DMS153 (cell line): ENCODE data around the gene NDRG3.
"Not testable (repeated sequence)": the region's sequence is repeated elsewhere in the genome, so short reads cannot be mapped to it uniquely, and the experiment has no call there.

Experiments
- DNase-seq: peaks from one replicate; lab custom pipeline; 2025; lab: John Stamatoyannopoulos, UW

Gene NDRG3

DNA sequence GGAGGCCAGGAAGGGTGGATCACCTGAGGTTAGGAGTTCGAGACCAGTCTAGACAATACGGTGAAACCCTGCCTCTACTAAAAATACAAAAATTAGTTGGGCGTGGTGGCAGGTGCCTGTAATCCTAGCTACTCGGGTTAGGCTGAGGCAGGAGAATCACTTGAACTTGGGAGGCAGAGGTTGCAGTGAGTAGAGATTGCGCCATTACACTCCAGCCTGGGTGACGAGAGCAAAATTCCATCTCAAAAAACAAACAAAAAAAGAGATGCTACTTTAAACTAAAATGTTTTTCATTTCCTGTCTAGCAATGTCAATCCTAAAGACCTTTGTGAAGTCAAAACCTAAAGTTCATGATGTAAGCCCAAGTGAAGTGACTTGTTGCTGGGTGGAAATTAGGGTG is 14.8 kb upstream of the NDRG3 start:
- DNase-seq, result no peak

DNA sequence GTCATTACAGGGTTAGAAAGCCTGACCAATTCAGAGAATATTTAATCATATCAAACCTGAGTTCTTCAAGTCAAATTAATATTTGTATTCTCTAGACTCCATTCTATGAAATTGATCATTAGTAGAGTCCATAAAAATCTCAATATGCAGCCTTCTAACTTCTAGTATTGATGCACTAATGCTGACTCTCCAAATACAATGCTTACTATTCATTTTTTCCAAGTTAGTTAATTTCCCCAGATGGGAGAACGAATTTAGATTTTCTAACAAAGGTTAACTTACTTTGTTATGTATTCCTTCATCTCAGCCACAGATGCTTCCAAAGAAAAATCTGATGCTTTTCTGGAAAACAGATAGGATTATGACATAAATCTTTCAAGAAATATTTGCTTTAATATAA is 12.4 kb upstream of the NDRG3 start:
- no peak for DNase-seq

DNA sequence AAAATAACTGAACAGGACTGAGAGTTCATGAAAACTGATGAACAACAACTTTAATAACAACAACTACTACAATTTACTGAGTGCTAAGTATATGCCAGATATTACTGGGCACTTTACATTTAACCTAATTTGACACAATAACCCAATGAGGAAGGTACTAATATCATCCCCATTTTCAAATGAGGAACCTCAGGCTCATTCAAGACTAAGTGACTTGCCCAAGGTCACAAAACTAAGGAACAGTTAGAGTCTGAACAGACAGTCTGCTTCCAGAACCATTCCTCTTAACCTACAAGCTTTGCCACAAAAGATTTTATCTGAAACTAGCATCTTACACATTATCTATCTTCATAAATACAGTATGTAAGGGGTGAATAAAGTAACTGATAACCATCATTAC is 10.6 kb upstream of the NDRG3 start:
- no peak for DNase-seq

DNA sequence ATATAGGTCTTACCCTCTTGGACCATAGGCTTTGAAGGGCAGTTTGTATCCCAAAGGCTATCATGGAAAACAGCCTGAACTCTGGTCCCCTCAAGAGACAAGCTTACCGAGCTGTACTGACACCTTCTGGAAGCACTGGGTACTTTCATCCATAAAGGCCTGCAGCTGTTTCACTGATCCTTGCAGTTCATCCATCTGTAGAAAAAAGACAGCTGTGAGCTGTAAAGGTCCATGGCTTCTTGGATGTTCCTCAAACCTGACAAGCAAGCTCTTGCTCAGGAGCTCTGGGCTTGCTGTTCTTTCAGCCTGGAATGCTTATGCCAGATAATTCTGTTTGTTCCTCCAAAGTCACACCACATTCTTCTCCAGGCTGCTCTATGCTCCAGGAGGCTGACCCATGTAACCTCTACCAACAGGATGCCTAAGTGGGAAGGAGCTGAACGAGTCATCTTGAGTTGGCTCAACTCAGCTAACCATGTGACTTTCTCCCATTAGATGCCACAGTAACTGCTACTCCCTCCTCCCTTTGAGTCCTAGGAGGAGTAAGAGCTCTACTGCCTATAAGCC is 8.8 kb upstream of the NDRG3 start:
- DNase-seq, result peak; percentile 29

DNA sequence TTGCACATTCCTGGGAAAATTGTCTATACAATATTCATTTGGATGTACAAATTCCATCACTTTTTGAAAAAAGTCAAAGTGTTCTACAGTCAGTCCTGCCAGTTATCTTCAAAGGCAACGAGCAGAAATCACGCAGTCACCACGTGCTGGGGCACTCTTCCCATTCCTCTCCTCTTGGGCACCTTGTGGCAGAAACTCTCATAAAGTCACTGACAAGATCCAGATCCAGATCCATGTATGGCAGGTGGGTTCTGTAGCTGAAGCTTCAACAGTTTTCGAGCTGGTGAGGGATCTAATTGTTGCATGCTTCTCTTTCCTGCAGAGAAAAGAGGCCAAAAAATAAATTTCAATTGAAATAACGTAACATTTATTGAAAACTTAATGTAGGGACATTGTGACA is 6.7 kb upstream of the NDRG3 start:
- DNase-seq, result no peak

DNA sequence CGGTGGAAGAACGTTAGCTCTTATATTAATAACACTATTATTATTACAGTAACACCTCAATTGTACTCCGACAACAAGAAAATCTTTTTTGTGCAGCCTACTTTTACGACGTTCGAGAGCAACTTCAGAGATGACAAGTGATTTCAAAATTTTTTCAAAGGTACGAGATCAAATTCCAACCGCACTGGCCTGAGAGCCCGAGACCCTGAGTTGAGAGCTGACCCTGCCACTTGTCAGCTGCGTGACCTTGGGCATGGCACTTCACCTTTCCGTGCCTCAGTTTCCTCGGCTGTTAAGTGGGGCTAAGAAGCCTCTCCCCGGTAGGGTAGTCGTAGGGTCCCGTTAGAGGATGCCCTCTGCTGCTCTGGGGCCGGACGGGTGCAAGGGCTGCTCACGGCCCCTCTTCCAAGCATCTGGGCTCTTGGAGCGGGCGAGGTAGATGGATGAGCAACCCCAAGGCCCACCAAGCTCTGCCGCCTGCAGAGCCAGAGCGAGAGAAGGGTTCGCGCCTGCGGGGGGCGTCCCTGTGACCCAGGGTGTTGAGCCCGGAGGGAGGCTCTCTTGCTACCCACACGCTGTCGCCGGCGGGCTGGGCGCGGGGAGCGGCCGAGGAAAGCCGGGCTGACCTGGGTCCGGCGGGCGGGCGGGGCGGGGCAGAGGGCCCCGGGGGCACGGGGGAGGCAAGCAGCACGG is 510 bp downstream of the NDRG3 start:
- DNase-seq, result no peak

DNA sequence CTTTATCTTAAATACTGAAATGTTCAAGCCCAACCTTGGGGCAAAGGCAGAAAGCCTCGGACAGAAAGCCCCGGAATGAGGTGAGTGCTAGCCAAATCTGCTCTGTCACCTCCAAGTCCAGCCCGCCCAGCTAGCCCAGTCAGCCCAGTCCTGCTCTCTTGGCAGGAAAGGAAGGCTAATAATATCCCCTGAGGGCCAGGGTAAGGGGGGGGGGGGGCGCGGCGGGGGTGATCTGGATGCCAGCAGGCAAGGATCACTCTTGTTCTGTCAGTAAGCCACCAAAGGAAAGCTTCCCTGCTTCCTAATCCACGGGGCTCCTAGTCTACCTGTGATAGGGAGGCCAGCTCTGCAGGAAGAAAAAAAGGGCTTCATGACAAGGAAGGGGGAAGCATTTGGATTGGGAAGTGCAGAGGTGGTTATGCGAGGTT is 1.1 kb downstream of the NDRG3 start:
- no peak for DNase-seq

DNA sequence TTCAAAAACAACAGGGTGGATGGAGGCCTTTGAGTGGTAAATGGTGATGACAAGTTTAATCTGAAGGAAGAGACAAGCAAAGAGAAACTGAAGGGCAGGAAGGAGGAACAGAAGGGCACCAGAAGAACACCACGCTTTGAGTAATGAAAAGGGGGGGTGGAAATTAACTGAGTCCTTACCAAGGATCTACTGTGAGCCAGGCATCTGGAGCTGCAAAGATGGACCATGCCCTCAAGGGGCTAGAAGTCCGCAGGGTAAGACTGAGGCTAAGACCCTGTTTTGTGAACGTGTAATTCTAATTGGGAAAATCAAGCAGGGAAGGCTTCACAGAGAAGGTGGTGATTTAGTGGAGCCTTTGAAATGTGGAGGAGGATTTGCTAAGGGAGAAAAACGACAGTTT is 1.6 kb downstream of the NDRG3 start:
- no peak for DNase-seq

DNA sequence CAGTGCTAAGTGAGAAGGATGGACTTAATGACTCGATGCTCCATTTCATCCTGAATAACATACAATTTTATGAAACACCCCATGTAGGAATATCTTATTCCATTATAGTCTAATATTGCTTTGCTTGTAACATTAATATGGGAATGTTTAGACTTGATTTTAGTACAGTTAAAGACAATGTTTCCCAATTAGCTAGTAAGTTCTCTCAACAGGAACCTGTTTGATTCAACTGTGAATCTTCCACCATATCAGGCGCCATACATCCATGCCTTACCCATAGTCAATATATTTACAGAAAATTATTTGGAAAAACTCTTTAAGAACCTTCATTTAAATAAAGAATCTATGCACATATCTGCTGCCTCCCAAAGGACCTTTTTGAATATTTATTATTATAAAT is 3.3 kb downstream of the NDRG3 start:
- DNase-seq, result no peak

DNA sequence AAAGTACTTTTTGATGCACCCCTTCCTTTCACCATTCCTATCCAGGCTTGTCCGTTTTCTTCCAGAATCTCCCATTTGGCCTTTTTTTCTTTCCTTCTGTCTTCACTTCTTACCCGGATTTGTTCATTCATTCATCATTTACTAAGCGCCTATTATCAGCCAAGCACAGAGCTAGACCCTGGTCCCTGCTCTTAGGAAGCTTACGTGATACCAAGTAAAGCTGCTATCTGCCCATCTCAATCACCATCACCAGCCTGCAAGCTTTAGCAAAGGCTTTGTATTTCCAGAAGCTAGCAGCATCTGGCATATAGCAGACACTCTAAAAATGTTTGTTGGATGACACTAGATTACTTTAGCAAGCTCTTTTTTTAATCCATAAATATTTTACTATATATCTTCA is 4.8 kb downstream of the NDRG3 start:
- DNase-seq, result no peak

DNA sequence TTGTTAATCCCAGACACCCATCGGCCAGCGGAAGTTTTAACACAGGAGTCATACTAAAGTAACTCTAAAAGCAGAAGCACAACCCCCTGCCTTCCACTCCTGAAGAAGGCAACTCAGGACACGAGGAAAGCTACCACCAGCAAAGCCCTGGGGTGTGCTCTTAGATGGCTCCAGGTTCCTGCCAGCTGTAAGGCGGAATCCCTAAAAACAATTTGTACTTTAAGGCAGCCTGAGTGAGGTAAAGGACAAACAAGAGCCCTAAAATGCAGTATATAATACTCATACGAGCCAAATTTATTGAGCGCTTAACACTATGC is 8.7 kb downstream of the NDRG3 start:
- no peak for DNase-seq

DNA sequence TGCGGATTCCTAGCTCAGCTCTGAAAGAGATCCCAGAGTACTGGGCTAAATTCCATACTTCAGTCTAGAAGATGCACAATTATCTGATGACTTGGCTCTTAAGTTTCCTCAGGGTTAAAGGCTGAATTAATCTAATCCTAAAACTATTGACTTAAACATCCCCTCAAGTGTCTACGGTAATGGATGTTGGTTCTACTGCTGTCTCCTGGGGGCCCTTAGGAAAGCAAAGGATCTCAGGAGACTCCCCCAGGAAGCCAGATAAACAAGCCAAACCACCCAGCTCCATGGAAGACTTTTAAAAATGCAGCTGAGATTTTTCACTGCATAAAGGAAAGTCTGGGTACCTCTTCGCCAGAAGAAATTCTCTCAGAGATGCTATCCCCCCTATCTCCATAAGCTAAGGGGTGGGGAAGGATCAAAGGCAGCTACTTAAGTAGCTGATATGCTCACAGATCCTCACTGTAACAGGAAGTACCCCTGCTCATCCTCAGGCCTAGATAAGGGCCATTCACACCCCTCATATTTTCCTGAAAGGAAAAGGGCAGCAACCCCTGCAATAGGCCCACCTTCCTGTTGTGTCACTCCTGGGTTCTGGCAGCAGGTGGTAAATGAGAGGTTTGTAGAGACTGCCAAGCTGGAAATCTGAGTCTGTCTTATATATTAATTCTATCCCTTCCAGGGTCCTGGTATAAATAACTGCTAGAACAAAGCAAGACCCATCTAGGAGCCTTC is 9.3 kb downstream of the NDRG3 start:
- no peak for DNase-seq

DNA sequence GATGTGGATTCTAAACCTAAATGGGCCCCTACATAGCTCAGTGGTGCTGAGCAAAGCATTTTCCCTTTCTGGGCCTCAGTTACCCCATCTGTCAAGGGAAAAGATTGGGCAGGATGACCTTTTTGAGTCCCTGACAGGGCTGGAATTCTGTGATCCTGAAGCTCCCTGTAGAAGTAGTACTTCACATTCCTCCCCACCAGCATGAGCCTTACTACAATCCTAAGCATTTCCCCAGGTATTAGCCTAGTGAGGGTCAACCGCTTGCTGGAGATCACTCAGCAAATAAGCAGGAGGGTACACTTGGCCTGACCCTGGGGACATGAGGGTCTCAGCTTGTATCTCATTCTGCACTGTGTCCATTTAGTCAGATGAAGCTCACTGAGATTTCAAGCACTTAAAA is 13.4 kb downstream of the NDRG3 start:
- DNase-seq, result no peak

DNA sequence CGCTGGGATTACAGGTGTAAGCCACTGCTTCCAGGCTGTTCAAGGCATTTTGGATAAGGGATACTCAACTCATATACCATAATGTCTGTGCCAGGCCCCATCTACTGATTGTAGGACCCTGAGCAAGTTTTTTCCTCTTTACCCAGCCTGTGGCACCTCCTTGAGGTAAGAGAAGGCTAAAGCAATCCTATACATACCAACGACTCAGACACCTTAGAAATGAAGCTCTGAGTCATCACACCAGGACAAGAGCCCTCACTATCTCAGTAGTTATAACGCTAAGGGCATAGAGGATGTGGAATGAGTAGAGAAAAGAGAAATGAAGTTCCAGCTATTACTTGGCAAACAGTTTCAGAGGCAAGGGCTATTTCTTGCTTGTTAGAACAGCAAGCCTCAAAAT is 16.9 kb downstream of the NDRG3 start:
- DNase-seq, result no peak

DNA sequence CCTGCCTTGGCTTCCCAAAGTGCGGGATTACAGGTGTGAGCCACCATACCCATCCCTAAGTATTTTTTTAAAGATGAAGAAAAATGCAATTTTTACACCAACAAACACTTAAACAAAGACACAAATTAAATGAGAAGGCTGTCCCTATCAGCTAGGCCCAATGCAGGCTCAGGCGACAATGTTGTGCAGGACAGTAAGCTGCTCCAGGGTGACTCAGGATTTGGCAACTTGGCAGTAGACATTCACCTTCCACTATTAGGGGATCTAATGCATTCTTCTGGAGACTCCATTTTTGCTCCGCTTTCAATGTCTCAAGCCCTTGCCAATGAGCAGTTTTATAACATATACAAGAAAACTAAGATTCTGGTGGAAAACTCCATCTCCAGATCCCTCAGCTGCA is 19.7 kb downstream of the NDRG3 start:
- DNase-seq, result no peak

DNA sequence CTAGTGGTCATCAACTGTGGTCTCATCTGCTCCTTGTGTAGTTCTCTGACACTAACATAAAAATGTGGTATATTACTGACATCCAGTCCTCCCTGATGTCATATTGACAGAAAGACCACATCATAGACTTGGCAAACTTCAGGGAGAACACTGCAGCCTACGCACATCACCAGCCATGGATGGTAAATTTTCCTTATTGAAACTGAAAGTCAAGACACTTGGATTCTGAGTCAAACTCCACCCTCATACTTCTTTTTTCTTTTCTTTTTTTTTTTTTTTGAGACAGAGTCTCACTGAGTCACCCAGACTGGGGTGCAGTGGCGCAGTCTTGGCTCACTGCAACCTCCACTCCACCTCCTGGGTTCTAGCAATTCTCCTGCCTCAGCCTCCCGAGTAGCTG is 25.4 kb downstream of the NDRG3 start:
- no peak for DNase-seq

DNA sequence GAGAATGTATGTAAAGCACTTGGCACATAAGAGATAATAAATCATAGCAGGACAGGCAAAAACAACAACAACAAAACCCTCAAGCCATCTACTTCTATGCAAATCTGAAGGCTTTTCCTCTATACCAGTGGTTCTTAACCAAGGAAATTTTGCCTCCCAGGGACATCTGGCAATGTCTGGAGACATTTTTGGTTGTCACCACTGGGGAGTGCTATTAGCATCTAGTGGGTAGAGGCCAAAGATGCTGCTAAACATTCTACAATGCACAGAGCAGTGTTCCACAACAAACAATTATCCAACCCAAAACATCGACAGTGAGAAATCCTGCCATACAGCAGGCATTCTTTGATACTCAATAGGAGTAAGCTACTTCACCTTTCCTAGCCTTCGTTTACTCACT is 28.2 kb downstream of the NDRG3 start:
- no peak for DNase-seq

DNA sequence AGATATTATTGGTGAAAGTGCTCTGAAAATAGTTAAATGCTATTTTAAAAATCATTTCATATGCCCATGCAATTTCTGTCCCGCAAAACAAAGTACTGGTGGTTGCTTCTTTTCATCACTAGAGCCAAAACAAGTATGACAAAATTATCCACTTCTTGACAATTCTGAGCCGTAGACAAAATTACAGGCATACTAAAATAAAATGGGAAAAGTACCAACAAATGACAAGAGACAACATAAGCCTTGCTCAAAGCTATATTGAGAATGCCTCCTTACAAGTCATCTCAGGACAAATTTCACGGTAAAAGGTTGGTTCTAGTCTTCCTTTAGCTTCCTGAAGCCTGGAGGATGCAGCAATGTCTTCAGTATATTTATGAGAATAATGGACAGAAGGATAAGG is 28.9 kb downstream of the NDRG3 start:
- no peak for DNase-seq

DNA sequence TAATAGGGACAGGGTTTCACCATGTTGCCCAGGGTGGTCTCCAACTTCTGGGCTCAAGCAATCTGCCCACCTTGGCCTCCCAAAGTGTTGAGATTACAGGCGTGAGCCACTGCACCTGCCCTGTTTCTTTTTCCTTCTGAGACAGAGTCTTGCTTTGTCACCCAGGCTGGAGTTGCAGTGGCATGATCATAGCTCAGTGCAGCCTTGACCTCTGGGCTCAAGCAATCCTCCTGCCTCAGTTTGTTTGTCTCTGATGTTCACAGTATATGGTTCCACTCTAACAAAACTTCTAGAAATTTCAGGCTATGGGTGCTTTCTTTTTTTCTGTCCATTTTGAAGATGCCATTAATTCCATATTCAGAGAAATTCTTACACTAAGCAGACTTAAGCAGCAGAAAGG is 33.1 kb downstream of the NDRG3 start:
- DNase-seq, result no peak

DNA sequence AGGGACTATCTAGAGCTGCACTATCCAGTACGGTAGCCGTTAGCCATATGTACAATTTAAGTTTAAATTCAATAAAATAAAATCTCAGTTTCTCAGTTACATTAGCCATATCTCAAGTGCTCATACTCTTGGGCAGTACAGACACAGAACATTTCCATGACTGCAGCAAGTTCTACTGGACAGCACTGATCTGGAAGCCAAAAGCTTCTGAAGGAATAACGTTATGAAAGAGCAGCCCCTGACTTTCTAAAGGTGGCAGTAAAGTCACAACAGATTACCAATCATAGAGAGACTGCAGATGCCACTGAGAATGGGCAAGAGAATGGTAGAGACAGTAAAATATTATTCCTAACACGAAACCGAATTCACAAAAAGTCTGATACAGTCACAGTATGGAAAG is 36.8 kb downstream of the NDRG3 start:
- DNase-seq, result no peak

DNA sequence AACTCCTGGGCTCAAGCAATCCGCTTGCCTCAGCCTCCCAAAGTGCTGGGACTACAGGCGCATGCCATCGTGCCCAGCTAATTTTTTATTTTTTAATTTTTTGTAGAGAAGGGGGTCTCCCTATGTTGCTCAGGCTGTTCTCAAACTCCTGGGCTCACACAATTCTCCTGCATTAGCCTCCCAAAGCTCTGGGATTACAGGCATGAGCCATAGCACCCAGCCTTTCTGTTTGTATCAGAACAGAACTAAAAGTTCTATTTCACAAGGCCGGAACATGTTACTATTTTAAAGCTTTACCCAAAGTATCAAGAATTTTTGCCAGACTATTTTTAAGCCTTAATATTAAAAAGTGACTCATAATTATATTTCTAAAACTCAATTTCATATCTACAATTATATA is 42.4 kb downstream of the NDRG3 start:
- no peak for DNase-seq

DNA sequence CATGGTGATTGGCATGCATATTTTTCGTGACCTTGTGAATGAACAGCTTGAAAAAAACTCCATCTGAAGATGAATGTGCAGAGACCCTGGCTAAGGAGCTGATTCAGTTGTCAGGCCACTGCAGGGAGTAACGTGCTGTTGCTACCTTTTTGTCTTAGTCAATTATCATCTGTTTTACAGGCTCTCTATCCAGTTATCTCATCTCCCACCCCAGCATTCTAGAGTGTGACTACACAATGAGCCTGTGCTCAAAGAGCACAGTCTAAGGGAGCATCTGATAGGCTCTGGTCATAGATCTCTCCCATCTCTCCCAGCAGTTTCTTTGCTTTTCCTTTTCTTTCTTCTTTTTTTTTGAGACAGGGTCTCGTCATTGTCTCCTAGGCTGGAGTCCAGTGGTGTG is 45.5 kb downstream of the NDRG3 start:
- no peak for DNase-seq

DNA sequence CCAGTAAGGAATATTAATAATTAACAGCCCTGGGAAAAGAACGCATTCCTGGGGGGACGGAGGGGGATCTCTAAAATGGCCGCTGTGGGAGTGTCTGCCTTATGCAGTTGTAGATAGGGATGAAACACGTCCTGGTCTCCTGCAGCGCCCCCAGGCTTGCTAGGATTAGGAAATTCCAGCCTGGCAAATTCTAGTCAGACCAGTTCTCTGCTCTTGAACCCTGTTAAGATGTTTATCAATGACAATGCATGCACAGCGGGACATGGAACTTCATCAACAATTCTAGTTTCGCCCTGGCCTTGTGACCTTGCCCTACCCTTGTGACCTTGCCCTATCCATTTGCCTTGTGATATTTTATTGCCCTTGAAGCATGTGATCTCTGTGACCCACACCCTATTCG is 50.4 kb downstream of the NDRG3 start:
- DNase-seq, result not testable (repeated sequence)

DNA sequence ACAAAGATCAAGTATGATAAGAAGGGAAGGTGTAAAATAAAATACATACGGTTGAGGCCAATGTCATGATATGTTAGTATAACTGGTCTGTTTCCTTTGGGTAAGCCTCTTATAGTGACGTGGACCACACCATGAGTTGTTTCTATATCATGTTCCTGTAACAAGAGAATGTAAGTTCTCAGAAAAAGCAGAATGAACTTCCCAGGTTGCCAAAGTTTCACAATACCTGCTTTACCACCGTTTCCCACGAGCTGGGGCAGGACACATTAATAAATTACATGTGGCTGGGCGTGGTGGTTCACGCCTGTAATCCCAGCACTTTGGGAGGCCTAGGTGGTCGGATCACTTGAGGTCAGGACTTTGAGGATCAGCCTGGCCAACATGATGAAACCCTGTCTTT is 57.3 kb downstream of the NDRG3 start:
- DNase-seq, result no peak
